HL-60 (cell line): ENCODE results near the gene USP3.

Source experiments
- POLR2AphosphoS5 ChIP-seq: IDR thresholded peaks from 2 replicates; pipeline ENCODE4 v1.6.1; 2012; ENCODE audit warnings: low read depth
- SPI1 ChIP-seq: IDR thresholded peaks from 2 replicates; pipeline ENCODE4 v1.6.1; 2012; ENCODE audit warnings: low read depth, mild to moderate bottlenecking, borderline replicate concordance
- TF ChIP-seq, protein P1 (sequence below): IDR thresholded peaks from one replicate; pipeline ENCODE4 v1.5.1; 2011; ENCODE audit warnings: low read length, control low read depth, inconsistent platforms; ENCODE audit not compliant: insufficient read depth
- TF ChIP-seq, protein P2 (sequence below): IDR thresholded peaks from 2 replicates; pipeline ENCODE4 v1.6.1; 2012; ENCODE audit warnings: low read depth; ENCODE audit not compliant: insufficient replicate concordance

DNA sequence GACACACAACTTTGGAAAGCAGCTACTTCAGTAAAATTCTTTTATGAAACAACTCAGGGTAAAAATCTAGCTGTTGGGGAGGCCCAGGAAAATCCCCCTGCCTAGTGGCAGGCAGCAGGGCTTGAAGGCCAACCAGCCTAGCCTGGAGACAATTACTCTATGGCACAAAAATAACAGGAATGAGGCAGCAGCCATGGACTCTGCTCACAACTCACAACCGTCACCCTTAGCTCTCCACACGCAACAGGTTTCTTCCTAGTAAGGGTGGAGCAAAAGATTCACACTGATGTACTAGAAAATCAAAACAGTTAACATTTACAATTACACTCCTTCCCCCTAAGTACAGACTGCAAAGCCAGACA, 92.3 kb downstream of the USP3 start:
- TF ChIP-seq, protein P1, sequence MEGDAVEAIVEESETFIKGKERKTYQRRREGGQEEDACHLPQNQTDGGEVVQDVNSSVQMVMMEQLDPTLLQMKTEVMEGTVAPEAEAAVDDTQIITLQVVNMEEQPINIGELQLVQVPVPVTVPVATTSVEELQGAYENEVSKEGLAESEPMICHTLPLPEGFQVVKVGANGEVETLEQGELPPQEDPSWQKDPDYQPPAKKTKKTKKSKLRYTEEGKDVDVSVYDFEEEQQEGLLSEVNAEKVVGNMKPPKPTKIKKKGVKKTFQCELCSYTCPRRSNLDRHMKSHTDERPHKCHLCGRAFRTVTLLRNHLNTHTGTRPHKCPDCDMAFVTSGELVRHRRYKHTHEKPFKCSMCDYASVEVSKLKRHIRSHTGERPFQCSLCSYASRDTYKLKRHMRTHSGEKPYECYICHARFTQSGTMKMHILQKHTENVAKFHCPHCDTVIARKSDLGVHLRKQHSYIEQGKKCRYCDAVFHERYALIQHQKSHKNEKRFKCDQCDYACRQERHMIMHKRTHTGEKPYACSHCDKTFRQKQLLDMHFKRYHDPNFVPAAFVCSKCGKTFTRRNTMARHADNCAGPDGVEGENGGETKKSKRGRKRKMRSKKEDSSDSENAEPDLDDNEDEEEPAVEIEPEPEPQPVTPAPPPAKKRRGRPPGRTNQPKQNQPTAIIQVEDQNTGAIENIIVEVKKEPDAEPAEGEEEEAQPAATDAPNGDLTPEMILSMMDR = no peak
- TF ChIP-seq POLR2AphosphoS5 = no peak
- TF ChIP-seq, protein P2, sequence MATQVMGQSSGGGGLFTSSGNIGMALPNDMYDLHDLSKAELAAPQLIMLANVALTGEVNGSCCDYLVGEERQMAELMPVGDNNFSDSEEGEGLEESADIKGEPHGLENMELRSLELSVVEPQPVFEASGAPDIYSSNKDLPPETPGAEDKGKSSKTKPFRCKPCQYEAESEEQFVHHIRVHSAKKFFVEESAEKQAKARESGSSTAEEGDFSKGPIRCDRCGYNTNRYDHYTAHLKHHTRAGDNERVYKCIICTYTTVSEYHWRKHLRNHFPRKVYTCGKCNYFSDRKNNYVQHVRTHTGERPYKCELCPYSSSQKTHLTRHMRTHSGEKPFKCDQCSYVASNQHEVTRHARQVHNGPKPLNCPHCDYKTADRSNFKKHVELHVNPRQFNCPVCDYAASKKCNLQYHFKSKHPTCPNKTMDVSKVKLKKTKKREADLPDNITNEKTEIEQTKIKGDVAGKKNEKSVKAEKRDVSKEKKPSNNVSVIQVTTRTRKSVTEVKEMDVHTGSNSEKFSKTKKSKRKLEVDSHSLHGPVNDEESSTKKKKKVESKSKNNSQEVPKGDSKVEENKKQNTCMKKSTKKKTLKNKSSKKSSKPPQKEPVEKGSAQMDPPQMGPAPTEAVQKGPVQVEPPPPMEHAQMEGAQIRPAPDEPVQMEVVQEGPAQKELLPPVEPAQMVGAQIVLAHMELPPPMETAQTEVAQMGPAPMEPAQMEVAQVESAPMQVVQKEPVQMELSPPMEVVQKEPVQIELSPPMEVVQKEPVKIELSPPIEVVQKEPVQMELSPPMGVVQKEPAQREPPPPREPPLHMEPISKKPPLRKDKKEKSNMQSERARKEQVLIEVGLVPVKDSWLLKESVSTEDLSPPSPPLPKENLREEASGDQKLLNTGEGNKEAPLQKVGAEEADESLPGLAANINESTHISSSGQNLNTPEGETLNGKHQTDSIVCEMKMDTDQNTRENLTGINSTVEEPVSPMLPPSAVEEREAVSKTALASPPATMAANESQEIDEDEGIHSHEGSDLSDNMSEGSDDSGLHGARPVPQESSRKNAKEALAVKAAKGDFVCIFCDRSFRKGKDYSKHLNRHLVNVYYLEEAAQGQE = no peak
- no peak for TF ChIP-seq SPI1
